ENCODE results near the gene LMO1.

GRCh38 chr11:8241373-8242117, 22.1 kb downstream of the LMO1 start:
- TF ChIP-seq CTCF (IDR thresholded peaks at IDR 0.05) (no peak), POLR2A (IDR thresholded peaks at IDR 0.05) (no peak)

Measured in right lobe of liver (tissue), 4 donors.